ENCODE measurements around the gene CACNG7. TPM values are rescaled to one million over a fixed set of nuclear protein-coding genes. Genes with fewer than 3 reads are reported as not detected.

CACNG7 gene
- total RNA-seq, 2 experiments from 2014 or later: not detected

DNA sequence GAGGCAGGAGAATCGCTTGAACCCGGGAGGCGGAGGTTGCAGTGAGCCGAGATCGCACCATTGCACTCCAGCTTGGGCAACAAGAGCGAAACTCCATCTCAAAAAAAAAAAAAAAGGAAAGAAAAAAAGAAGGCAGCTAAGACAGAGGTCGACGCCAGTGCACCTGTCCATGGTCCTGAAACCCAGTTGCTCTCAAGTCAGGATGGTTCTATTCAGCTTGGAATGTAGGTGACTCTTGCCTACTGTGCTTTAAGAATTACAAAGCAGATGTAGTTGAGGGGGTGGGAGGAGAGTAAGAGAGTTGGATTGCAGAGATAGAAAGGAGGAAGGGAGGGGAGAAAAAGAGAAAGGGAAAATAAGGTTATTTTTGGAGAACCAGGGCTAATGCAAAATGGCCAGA is 18.7 kb downstream of the CACNG7 start:
- peak; percentile 29 for DNase-seq (ENCODE audit: low spot score)
- intact Hi-C loops (cut with micrococcal nuclease; ENCODE audit: unreplicated experiment): no loop called here
- no peaks in the 10 kb centered on the region for H3K4me1 ChIP-seq (ENCODE audit: insufficient read depth, low read length, poor library complexity, severe bottlenecking)
- TF ChIP-seq EZH2phosphoT487 (IDR thresholded peaks at IDR 0.05; ENCODE audit: borderline replicate concordance, low read depth, low read length): no peak
- TF ChIP-seq, protein P1, sequence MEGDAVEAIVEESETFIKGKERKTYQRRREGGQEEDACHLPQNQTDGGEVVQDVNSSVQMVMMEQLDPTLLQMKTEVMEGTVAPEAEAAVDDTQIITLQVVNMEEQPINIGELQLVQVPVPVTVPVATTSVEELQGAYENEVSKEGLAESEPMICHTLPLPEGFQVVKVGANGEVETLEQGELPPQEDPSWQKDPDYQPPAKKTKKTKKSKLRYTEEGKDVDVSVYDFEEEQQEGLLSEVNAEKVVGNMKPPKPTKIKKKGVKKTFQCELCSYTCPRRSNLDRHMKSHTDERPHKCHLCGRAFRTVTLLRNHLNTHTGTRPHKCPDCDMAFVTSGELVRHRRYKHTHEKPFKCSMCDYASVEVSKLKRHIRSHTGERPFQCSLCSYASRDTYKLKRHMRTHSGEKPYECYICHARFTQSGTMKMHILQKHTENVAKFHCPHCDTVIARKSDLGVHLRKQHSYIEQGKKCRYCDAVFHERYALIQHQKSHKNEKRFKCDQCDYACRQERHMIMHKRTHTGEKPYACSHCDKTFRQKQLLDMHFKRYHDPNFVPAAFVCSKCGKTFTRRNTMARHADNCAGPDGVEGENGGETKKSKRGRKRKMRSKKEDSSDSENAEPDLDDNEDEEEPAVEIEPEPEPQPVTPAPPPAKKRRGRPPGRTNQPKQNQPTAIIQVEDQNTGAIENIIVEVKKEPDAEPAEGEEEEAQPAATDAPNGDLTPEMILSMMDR (conservative IDR thresholded peaks at IDR 0.05; ENCODE audit: low read length): no peak
- H3K9me3 ChIP-seq (ENCODE audit: low read length): no peaks in the 10 kb centered on the region
- H3K27ac ChIP-seq (ENCODE audit: low read depth, low read length, poor library complexity, severe bottlenecking): no peak overlapping the region
- no TSS peak for BruUV-seq (replicated peaks)
- H3K4me3 ChIP-seq (ENCODE audit: low read depth, low read length, poor library complexity, severe bottlenecking): no peak overlapping the region
- no peaks in the 10 kb centered on the region for H3K9me2 ChIP-seq (ENCODE audit: insufficient read depth, low read length)
- H3K79me2 ChIP-seq (ENCODE audit: insufficient read depth, low read depth, low read length): no peaks in the 10 kb centered on the region
- no peaks in the 10 kb centered on the region for H3K36me3 ChIP-seq (ENCODE audit: insufficient read depth, low read length)
- H3K4me2 ChIP-seq (ENCODE audit: low read length): no peak overlapping the region
- ChIA-PET POLR2A (no interaction called here), CTCF (ENCODE audit: unreplicated experiment) (no interaction called here)
- H2AFZ ChIP-seq (ENCODE audit: low read length): no peak overlapping the region
- H4K20me1 ChIP-seq (ENCODE audit: insufficient read depth, low read length): no peaks in the 10 kb centered on the region

DNA sequence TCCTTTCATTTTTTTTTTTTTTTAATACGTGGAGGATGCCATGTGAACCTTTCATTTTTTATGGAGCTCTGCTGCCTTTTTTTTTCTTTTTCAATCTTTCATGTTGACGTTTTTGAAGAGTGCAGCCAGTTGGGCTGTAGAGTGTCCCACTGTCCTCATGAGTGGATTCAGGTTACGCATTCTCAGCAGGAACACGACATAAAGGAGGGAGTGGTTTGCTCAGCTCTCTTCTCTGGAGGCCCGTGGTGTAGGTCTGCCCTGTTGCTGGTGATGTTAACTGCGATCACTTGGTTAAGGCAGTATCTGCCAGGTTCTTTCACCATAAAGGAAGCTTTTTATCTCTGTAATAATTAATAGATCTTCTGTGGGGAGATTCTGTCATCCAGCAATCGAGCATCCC is 27.0 kb downstream of the CACNG7 start:
- Histone ChIP-seq H3K9me2 (ENCODE audit: insufficient read depth, low read length) (no peaks in the 10 kb centered on the region), H4K20me1 (ENCODE audit: insufficient read depth, low read length) (no peaks in the 10 kb centered on the region), H3K36me3 (ENCODE audit: insufficient read depth, low read length) (no peaks in the 10 kb centered on the region), H3K4me2 (ENCODE audit: low read length) (no peak overlapping the region), H3K9me3 (ENCODE audit: low read length) (no peaks in the 10 kb centered on the region), H3K79me2 (ENCODE audit: insufficient read depth, low read depth, low read length) (no peaks in the 10 kb centered on the region), H2AFZ (ENCODE audit: low read length) (no peak overlapping the region), H3K4me3 (ENCODE audit: low read depth, low read length, poor library complexity, severe bottlenecking) (no peak overlapping the region), H3K4me1 (ENCODE audit: insufficient read depth, low read length, poor library complexity, severe bottlenecking) (no peaks in the 10 kb centered on the region), H3K27ac (ENCODE audit: low read depth, low read length, poor library complexity, severe bottlenecking) (no peak overlapping the region)
- POLR2A ChIA-PET: no interaction called here
- no peak for DNase-seq (ENCODE audit: low spot score)
- TF ChIP-seq EZH2phosphoT487 (IDR thresholded peaks at IDR 0.05; ENCODE audit: borderline replicate concordance, low read depth, low read length): no peak
- TF ChIP-seq, protein P1 (conservative IDR thresholded peaks at IDR 0.05; ENCODE audit: low read length): no peak
- BruUV-seq (replicated peaks): no TSS peak
- intact Hi-C loops (cut with micrococcal nuclease; ENCODE audit: unreplicated experiment): no loop called here
- CTCF ChIA-PET (ENCODE audit: unreplicated experiment): interaction anchor here (0.7 kb wide), 1 partner anchor 839 kb away, joined by 3 read pairs; no protein-coding TSS in a partner anchor

DNA sequence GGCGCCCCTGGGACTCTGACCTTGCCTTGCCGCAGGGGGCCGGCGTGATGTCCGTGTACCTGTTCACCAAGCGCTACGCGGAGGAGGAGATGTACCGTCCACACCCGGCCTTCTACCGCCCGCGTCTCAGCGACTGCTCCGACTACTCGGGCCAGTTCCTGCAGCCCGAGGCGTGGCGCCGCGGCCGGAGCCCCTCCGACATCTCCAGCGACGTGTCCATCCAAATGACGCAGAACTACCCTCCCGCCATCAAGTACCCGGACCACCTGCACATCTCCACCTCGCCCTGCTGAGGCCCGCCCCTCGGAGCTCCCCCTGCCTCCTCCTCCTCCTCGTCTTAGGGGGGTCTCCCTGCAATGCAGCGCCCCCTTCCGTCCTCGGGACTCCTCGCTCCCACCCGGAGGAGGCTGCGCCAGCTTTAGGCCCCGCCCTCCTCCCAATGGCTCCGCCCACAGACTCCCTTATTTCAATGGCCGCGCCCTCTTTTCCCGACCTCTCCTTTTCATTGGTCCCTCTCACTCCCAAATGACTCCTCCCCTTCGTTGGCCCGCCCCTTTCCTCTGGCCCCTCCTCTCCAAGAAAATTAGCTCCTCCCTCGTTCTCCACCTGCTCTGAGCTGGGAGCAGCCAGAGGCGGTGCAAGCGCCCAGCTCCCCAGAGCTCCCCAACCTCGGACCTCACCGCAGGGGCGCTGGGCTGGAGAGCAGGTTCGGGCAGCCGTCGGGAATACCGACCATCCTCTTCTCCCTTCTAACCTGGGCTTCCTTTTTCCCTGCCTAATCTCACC is 33.1 kb downstream of the CACNG7 start:
- intact Hi-C loops (cut with micrococcal nuclease; ENCODE audit: unreplicated experiment): no loop called here
- no peaks in the 10 kb centered on the region for H3K9me2 ChIP-seq (ENCODE audit: insufficient read depth, low read length)
- H3K4me1 ChIP-seq (ENCODE audit: insufficient read depth, low read length, poor library complexity, severe bottlenecking): no peaks in the 10 kb centered on the region
- CTCF ChIA-PET (ENCODE audit: unreplicated experiment): no interaction called here
- no peaks in the 10 kb centered on the region for H3K36me3 ChIP-seq (ENCODE audit: insufficient read depth, low read length)
- POLR2A ChIA-PET: no interaction called here
- H4K20me1 ChIP-seq (ENCODE audit: insufficient read depth, low read length): no peaks in the 10 kb centered on the region
- no peak overlapping the region for H3K4me2 ChIP-seq (ENCODE audit: low read length)
- H3K9me3 ChIP-seq (ENCODE audit: low read length): no peaks in the 10 kb centered on the region
- no peak for DNase-seq (ENCODE audit: low spot score)
- BruUV-seq (replicated peaks): no TSS peak
- H3K4me3 ChIP-seq (ENCODE audit: low read depth, low read length, poor library complexity, severe bottlenecking): no peak overlapping the region
- H3K27ac ChIP-seq (ENCODE audit: low read depth, low read length, poor library complexity, severe bottlenecking): no peak overlapping the region
- no peak overlapping the region for H2AFZ ChIP-seq (ENCODE audit: low read length)
- TF ChIP-seq, protein P1 (conservative IDR thresholded peaks at IDR 0.05; ENCODE audit: low read length): no peak
- TF ChIP-seq EZH2phosphoT487 (IDR thresholded peaks at IDR 0.05; ENCODE audit: borderline replicate concordance, low read depth, low read length): no peak
- H3K79me2 ChIP-seq (ENCODE audit: insufficient read depth, low read depth, low read length): no peaks in the 10 kb centered on the region

Measured in OCI-LY7 (cell line).